Rectal smooth muscle tissue (tissue), 1 donor: ENCODE results near the gene MAMDC4.
"Not testable (repeated sequence)": the region's sequence is repeated elsewhere in the genome, so short reads cannot be mapped to it uniquely, and the experiment has no call there.

Experiments
- H3K27ac ChIP-seq: one replicate; pipeline ENCODE4 v1.7.0; 2013; ENCODE audit warnings: low read depth, low read length, inconsistent platforms
- H3K27me3 ChIP-seq: one replicate; pipeline ENCODE4 v1.7.0; 2013; ENCODE audit warnings: low read length; ENCODE audit not compliant: control insufficient read depth, insufficient read depth
- H3K36me3 ChIP-seq: one replicate; pipeline ENCODE4 v1.7.0; 2013; ENCODE audit warnings: low read length; ENCODE audit not compliant: control insufficient read depth, insufficient read depth
- H3K4me1 ChIP-seq: one replicate; pipeline ENCODE4 v1.7.0; 2013; ENCODE audit warnings: low read length; ENCODE audit not compliant: control insufficient read depth, insufficient read depth
- H3K4me3 ChIP-seq: one replicate; pipeline ENCODE4 v1.7.0; 2013; ENCODE audit warnings: low read length
- H3K9ac ChIP-seq: one replicate; pipeline ENCODE4 v1.7.0; 2013; ENCODE audit warnings: low read length

Gene MAMDC4

DNA sequence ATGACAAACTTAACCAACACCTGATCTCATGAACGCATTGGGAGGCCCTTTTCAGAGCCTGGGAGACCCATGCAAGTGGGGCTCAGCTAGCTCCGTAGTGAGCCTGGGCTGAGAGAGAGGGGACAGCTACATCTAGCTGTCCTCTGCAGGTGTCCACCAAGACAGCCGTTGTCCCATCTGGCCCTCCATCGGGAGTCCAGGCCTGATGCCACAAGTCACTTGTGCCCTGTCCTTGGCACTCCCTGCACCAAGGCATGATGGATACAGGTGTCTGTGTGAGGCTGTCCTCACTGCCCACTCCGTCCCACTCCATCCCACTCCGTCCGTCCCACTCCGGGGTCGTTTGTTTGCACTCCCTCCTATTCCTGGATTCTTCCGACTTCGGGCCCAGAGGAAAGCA is 16.5 kb downstream of the MAMDC4 start:
- Histone ChIP-seq H3K9ac (no peak overlapping the region), H3K27ac (no peak overlapping the region), H3K27me3 (no peaks in the 10 kb centered on the region), H3K4me3 (no peak overlapping the region), H3K36me3 (peaks cover 3% of the 10 kb centered on the region), H3K4me1 (peaks cover 6% of the 10 kb centered on the region)

DNA sequence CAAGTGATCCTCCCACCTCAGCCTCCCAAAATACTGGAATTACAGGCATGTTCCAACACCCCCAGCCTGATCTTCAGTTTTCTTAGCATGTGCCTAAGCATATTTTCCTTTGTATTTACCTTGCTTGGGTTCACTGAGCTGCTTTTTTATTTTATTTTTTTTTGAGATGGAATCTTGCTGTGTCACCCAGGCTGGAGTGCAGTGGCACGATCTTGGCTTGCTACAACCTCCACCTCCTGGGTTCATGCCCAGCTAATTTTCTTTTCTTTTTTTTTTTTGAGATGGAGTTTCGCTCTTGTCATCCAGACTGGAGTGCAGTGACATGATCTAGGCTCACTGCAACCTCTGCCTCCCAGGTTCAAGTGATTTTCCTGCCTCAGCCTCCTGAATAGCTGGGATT is 17.5 kb downstream of the MAMDC4 start:
- H3K4me1 ChIP-seq, H3K9ac ChIP-seq, H3K36me3 ChIP-seq, H3K4me3 ChIP-seq, H3K27me3 ChIP-seq, H3K27ac ChIP-seq: not testable (repeated sequence)

DNA sequence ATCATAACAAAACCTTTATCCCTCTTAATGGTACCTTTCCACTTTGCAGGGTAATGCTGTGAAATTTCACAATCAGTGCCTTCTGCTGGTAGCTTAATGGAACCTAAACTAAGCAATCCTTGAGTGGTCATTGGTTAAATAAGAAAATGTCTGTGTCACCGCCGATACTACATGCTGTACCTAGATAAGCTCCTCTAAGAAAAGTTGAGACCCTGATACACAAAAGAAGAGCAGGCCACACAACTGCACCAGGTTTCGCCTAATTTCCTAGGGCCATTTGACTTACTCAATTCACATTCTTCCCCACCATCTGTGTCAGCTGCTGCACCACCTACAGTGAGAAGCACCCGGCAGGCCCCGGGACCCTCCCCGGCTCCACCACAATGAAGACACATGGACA is 23.0 kb downstream of the MAMDC4 start:
- Histone ChIP-seq H3K36me3 (no peaks in the 10 kb centered on the region), H3K4me3 (no peak overlapping the region), H3K9ac (no peak overlapping the region), H3K27ac (no peak overlapping the region), H3K4me1 (no peaks in the 10 kb centered on the region), H3K27me3 (no peaks in the 10 kb centered on the region)

DNA sequence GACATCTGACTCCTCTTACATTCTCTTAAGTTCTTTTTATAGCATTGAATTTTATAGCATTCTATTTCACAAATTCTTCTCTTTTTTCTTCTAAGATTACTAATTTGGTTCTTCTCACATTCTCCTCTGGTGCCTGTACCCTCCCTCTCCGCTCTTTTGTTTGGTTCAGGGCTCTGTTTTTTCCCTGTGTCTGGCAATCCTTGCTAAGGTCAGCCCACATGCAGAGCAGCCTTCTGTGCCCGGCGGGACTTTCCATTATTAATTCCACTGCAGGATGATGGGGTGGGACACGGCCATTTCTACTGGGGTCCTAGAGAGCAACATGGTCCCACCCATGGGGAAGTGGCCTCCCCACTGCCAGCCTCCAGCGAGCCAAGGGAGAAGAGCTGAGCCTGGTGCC is 24.3 kb downstream of the MAMDC4 start:
- Histone ChIP-seq H3K36me3 (no peaks in the 10 kb centered on the region), H3K27ac (no peak overlapping the region), H3K9ac (no peak overlapping the region), H3K27me3 (no peaks in the 10 kb centered on the region), H3K4me1 (no peaks in the 10 kb centered on the region), H3K4me3 (no peak overlapping the region)

DNA sequence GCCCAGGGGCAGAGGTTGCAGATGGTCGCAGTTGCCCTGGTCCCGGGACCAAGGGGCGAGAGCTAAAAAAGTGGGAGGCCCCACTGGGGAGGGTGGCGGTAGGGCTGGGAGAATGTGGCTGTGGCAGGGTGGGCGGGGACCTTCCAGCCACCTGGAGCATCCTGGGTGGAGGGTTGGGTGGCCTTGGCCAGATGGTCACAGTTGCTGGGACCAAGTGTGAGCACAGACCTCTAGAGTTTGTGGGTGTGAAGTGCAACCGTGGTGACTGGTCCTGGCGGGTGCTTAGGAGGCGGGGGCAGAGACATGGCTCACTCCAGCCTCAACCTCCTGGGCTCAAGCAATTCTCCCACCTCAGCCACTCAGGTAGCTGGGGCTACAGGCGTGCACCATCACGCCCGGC is 28.5 kb downstream of the MAMDC4 start:
- Histone ChIP-seq H3K27ac (no peak overlapping the region), H3K4me3 (no peak overlapping the region), H3K9ac (no peak overlapping the region), H3K4me1 (no peaks in the 10 kb centered on the region), H3K36me3 (no peaks in the 10 kb centered on the region), H3K27me3 (no peaks in the 10 kb centered on the region)

DNA sequence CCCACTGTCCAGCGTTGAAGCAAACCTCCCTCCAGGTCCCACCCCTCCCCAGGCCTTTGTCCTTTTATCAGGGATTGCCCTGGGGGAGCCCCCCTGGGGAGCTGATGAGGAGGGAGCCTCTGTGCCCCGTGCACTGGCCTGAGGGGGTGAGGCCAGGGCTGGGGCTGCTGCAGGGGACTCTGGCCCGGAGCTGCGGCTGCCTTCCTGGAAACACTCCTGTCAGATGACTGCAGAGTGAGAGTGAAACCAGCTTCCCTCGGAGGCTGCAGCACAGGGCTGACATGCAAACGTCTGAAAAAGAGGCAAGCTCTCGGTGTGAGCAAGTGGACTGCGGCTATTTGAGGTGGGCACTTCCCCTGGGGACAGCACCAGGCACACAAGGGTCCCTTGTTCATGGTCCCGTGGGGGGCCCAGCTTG is 29.6 kb downstream of the MAMDC4 start:
- Histone ChIP-seq H3K27ac (peak overlapping the region; percentile 24), H3K4me1 (no peaks in the 10 kb centered on the region), H3K36me3 (no peaks in the 10 kb centered on the region), H3K27me3 (no peaks in the 10 kb centered on the region), H3K4me3 (peak overlapping the region; percentile 58), H3K9ac (no peak overlapping the region)

DNA sequence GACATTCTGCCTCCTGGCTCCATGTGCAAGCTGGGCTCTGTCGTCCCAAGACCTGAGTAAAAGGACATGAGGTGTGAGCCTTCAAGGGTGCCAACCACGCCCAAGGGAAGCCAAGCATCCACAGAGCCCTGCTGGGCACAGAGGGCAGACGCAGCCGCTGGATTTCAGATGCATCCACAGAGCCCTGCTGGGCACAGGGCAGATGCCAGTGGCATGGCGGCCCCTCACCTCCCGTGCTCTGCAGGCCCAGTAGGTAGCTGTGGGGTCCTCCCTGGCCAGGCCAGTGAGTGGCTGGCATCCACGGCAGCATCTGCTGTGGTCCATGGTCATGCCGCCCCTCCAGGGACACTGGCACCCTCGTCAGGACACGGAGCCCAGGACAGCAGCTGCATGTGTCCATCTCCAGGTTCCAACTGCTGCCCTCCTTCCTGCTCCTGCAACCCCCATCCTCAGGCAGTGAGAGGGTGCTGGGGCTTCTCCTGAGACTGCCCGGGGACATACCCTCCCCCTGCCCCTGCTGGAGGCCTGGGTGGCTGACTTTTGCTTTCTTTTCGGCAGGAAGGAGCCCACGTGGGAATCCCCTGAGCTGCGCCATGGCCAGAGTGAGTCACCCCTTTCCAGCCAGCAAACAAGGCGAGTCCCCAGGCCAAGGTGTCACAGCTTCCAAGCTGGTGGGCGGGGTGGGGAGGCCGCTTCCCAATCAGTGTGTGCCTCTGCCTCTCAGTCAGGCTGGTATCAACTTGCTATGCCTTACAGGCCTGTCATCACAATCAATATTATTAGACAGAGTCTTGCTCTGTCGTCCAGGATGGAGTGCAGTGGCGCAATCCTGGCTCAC is 30.2 kb downstream of the MAMDC4 start:
- Histone ChIP-seq H3K9ac (no peak overlapping the region), H3K4me1 (peaks cover 3% of the 10 kb centered on the region), H3K27ac (no peak overlapping the region), H3K27me3 (no peaks in the 10 kb centered on the region), H3K36me3 (no peaks in the 10 kb centered on the region), H3K4me3 (peak overlapping the region; percentile 58)

DNA sequence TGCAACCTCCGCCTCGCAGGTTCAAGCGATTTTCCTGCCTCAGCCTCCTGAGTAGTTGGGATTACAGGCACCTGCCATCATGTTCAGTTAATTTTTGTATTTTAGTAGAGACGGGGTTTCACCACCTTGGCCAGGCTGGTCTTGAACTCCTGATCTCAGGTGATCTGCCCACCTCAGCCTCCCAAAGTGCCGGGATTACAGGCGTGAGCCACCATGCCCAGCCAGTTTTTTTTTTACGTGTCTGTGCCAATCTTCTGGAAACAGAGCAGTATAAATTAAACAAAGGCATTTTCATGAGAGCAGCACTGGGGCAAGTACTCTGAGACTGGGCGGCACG is 30.8 kb downstream of the MAMDC4 start:
- H3K27me3 ChIP-seq, H3K27ac ChIP-seq, H3K4me1 ChIP-seq, H3K36me3 ChIP-seq, H3K9ac ChIP-seq, H3K4me3 ChIP-seq: not testable (repeated sequence)

DNA sequence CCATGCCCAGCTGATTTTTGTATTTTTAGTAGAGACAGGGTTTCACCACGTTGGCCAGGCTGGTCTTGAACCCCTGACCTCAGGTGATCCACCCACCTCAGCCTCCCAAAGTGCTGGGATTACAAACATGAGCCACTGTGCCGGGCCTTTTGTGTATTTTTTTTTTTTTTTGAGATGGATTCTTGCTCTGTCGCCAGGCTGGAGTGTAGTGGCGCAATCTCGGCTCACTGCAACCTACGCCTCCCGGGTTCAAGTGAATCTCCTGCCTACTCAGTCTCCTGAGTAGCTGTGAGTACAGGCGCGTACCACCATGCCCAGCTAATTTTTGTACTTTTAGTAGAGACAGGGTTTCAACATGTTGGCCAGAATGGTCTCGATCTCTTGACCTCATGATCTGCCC is 31.5 kb downstream of the MAMDC4 start:
- not testable (repeated sequence) for H3K4me1 ChIP-seq, H3K9ac ChIP-seq, H3K27ac ChIP-seq

DNA sequence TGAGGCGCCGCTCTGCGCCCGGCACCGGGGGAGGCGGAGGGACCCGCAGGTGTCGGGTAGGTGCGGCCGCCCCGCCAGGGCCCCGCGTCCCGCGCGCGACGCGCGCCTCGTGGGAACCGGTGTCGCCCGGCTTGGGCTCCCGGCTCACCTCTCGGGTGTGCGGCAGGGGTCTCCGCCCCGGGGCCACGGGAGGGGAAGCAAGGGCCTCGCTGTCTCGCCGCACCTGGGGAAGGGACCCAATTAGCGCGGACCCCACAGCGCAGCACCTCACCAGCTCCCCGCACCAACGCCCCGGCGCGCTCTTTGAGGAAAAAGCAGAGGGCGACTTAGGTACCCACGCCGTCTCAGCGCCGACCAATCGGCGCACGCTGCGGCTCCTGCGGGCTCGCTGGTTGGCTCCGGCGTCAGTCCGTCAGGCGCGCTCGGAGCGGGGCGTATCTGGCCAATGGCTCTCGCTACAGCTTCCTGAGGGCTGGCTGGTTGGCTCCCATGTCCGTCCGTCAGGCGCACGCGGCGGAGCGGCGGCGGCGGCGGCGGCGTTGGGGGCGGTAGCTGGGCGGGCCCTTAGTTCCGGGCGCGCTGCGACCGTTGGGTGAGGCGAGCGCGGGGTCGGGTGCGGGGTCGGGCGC is 33.9 kb downstream of the MAMDC4 start, which contains the start of gene TRAF2:
Gene TRAF2, plus strand, starts transcription at position 567 of the 629 bp plus-strand sequence. CDS start 12,225 bp downstream, outside the sequence.
- no peaks in the 10 kb centered on the region for H3K36me3 ChIP-seq
- peak within 1 kb of the TSS; percentile 77 for H3K4me3 ChIP-seq
- no peaks in the 10 kb centered on the region for H3K27me3 ChIP-seq
- peak within 1 kb of the TSS; percentile 68 for H3K27ac ChIP-seq
- H3K4me1 ChIP-seq = peaks cover 4% of the 10 kb centered on the region
- H3K9ac ChIP-seq = peak within 1 kb of the TSS; percentile 56

More for the DNA sequence above, 31.5 kb downstream of the MAMDC4 start:
- not testable (repeated sequence) for H3K36me3 ChIP-seq, H3K27me3 ChIP-seq, H3K4me3 ChIP-seq

DNA sequence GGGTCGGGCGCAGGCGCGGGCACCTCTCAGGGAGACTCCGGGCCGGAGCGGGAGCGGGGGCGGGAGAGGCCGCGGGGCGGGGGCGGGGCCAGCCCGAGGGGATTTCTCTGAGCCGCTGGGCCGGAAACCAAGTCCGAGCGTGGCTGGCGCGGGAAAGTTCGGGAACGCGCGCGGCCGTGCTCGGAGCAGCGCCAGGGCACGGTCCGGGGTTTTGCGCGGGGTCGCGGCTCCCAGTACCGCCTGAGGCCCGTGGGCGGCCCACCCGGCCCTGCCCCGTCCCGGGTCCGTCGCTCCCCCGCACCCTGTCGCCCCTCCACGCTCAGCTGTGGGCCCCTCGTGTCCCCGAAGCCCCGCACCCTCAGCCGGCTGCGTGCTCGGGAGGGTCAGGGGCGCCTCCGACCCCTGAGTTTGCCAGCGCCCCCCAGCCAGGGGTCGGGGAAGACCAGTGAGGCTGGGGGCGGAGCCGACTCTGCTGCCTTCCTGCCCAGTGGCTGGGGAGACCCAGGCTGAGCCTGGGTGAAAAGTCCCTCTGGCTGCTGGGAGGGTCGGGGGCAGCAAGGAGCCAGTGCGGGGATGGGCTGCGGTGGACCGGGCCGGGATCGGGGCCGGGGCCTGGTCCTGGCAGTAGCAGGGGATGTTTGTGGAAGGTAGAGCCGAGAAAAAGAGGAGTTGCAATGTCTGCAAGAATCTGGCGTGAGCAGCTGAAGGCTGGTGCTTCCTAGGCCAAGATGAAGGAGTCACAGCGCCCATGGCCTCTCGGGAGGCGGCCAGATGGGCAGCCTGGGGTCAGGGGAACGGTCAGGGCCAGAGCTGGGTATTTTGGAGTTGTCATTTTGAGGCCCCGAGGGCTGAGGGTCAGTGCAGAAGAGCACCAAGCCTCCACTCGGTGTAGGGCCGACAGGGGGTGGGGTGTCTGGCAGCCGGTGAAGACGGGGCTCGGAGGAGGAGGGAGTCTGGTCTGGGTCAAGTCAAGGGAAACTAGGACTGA is 34.8 kb downstream of the MAMDC4 start:
- Histone ChIP-seq H3K36me3 (no peaks in the 10 kb centered on the region), H3K4me1 (peaks cover 4% of the 10 kb centered on the region), H3K9ac (peak overlapping the region; percentile 56), H3K4me3 (peak overlapping the region; percentile 77), H3K27ac (peak overlapping the region; percentile 68), H3K27me3 (no peaks in the 10 kb centered on the region)

DNA sequence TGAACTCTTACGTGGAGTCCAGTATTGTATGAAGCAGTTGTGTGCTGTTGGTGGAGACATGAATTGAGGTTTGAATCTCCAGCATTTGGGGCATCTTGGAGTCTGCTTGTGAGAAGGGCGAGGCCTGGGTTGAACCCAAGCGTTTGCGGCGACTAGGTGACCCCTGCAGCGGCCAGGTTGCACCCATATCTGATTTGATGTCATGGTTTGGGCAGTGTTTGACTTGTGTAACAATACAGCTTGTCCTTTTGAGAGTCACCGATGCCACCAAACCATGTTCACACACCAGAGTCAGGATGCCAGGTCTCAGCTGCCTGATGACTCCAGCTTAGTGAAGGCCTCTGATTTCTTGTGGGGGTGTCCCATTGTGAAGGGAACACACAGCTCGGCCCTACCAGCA is 36.3 kb downstream of the MAMDC4 start:
- peaks cover 4% of the 10 kb centered on the region for H3K4me1 ChIP-seq
- H3K4me3 ChIP-seq = no peak overlapping the region
- no peak overlapping the region for H3K27ac ChIP-seq
- H3K27me3 ChIP-seq = no peaks in the 10 kb centered on the region
- H3K9ac ChIP-seq = no peak overlapping the region
- no peaks in the 10 kb centered on the region for H3K36me3 ChIP-seq
